ENCODE measurements around the gene ITPR1. TPM values are rescaled to one million over a fixed set of nuclear protein-coding genes. Genes with fewer than 3 reads are reported as not detected.

Gene ITPR1
- total and polyA plus RNA-seq, 10 of the 15 experiments (the other 5 are each of a cell fraction or from before 2014, with no cell fraction given): 12.2 to 239 (median 28.4) TPM

DNA sequence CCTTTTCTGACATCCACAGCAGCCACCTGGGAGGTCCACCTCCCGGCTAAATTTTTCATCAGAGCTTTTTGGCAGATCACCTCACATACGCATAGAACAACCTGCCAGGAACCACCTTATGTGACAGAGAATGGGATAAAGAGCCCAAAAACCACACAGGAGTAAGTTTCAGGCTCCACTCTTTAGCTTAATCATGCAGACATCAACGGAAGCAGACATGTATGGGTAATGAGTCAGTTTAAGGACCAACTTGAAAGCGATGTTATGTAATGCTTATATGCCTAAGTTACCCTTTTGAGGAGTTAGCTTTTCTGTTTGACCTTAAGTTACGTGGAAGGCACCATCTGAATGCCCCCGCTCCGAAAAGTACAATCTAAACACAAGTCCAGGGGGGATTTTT lies 302.8 kb downstream of the ITPR1 start (continued):
- TF ChIP-seq, protein P1, sequence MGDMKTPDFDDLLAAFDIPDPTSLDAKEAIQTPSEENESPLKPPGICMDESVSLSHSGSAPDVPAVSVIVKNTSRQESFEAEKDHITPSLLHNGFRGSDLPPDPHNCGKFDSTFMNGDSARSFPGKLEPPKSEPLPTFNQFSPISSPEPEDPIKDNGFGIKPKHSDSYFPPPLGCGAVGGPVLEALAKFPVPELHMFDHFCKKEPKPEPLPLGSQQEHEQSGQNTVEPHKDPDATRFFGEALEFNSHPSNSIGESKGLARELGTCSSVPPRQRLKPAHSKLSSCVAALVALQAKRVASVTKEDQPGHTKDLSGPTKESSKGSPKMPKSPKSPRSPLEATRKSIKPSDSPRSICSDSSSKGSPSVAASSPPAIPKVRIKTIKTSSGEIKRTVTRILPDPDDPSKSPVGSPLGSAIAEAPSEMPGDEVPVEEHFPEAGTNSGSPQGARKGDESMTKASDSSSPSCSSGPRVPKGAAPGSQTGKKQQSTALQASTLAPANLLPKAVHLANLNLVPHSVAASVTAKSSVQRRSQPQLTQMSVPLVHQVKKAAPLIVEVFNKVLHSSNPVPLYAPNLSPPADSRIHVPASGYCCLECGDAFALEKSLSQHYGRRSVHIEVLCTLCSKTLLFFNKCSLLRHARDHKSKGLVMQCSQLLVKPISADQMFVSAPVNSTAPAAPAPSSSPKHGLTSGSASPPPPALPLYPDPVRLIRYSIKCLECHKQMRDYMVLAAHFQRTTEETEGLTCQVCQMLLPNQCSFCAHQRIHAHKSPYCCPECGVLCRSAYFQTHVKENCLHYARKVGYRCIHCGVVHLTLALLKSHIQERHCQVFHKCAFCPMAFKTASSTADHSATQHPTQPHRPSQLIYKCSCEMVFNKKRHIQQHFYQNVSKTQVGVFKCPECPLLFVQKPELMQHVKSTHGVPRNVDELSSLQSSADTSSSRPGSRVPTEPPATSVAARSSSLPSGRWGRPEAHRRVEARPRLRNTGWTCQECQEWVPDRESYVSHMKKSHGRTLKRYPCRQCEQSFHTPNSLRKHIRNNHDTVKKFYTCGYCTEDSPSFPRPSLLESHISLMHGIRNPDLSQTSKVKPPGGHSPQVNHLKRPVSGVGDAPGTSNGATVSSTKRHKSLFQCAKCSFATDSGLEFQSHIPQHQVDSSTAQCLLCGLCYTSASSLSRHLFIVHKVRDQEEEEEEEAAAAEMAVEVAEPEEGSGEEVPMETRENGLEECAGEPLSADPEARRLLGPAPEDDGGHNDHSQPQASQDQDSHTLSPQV (IDR thresholded peaks at IDR 0.05): no peak
- no peak for TF ChIP-seq STAT3 (IDR thresholded peaks at IDR 0.05; ENCODE audit: low read depth, low read length)

DNA sequence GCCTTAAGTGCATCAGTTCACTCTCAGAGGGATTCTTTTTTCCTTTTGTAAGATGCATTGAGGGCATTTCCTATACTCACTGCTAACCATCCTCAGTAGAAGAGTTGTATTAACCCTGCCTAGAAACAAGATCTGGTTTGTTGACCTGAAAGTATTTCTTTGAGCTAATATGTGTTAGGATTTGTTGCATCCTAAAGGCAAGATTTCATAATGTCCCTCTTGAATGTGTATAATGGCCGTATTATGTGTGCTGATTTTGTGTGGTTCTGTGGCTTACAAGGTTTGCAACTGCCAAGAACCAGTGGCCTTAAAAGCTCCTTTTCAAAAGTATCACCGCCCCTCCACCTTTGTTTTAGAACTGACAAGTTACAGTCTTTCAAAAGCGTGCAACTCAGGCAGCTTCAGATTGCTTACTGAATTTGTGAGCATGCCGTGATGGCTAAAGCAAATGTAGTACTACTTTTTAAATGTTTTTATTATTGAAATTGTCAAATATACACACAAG lies 304.1 kb downstream of the ITPR1 start:
- no peaks in the 10 kb centered on the region for H3K79me2 ChIP-seq (ENCODE audit: control insufficient read depth, insufficient read depth, low read length)
- in situ Hi-C loops (cut with MboI) (no loop called here), intact Hi-C loops (cut with micrococcal nuclease; ENCODE audit: unreplicated experiment) (no loop called here)
- no peak for FAIRE-seq
- SMC1A ChIA-PET (ENCODE audit: uncharacterized antibody, unreplicated experiment): interaction anchor here (0.6 to 2.8 kb wide), 19 partner anchors 9 to 447 kb away, joined by 3 to 19 read pairs (median 5); no protein-coding TSS in a partner anchor
- no peak overlapping the region for H3K27ac ChIP-seq (ENCODE audit: control insufficient read depth, insufficient read depth)
- no peak overlapping the region for H3K9ac ChIP-seq (ENCODE audit: control insufficient read depth, insufficient read depth, low read length)
- no peaks in the 10 kb centered on the region for H3K27me3 ChIP-seq (replicated peaks in 1 of 2; ENCODE audit: control insufficient read depth in 2 of 2, insufficient read depth in 2 of 2, low read length in 1 of 2)
- CTCF ChIA-PET: interaction anchor here (0.7 to 3.5 kb wide), 5 partner anchors 76 to 419 kb away, joined by 3 to 19 read pairs (median 4); no protein-coding TSS in a partner anchor
- POLR2A ChIA-PET: interaction anchor here (0.6 to 0.8 kb wide), 2 partner anchors 58 to 213 kb away, joined by 3 to 4 read pairs; no protein-coding TSS in a partner anchor
- H4K20me1 ChIP-seq (ENCODE audit: control insufficient read depth, insufficient read depth): no peaks in the 10 kb centered on the region
- H3K9me3 ChIP-seq (replicated peaks; ENCODE audit: control insufficient read depth, insufficient read depth, low read length): no peaks in the 10 kb centered on the region
- RAD21 ChIA-PET (ENCODE audit: unreplicated experiment): interaction anchor here (0.9 to 1.5 kb wide), 5 partner anchors 12 to 86 kb away, joined by 3 to 6 read pairs (median 4); no protein-coding TSS in a partner anchor
- no peak for DNase-seq (ENCODE audit: low read depth, low spot score)
- no TSS peak for BruUV-seq (replicated peaks)
- H3K36me3 ChIP-seq (ENCODE audit: control insufficient read depth in 2 of 2, insufficient read depth in 2 of 2, low read length in 1 of 2): peaks cover 7 to 13% of the 10 kb centered on the region in 2 experiments
- WGBS (ENCODE audit: insufficient coverage, insufficient replicate concordance, low lambda C conversion rate, missing lambda C conversion rate): 93% methylated on average over 4 of the region's 4 CpGs
- ATAC-seq: no peak
- no peak overlapping the region for H3K4me2 ChIP-seq (ENCODE audit: control insufficient read depth, insufficient read depth)
- no peak overlapping the region for H2AFZ ChIP-seq (ENCODE audit: control insufficient read depth, low read depth, low read length)
- H3K4me3 ChIP-seq: no peak overlapping the region
- H3K4me1 ChIP-seq (ENCODE audit: control insufficient read depth, insufficient read depth, low read length): no peaks in the 10 kb centered on the region
- TF ChIP-seq POU2F2 (IDR thresholded peaks at IDR 0.05; ENCODE audit: borderline replicate concordance, low read depth, low read length) (no peak), TCF3 (IDR thresholded peaks at IDR 0.05; ENCODE audit: borderline replicate concordance, insufficient read depth, low read depth, low read length) (no peak), LARP7 (IDR thresholded peaks at IDR 0.05) (no peak), NFIC (IDR thresholded peaks at IDR 0.05; ENCODE audit: low read depth, low read length) (no peak), ZSCAN29 (IDR thresholded peaks at IDR 0.05) (no peak), ETV6 (conservative IDR thresholded peaks at IDR 0.05 in 1 of 2, IDR thresholded peaks at IDR 0.05 in 1 of 2; ENCODE audit: borderline replicate concordance in 1 of 2, low read depth in 1 of 2) (no peak), STAT3 (IDR thresholded peaks at IDR 0.05; ENCODE audit: low read depth, low read length) (no peak)
- TF ChIP-seq, protein P2, sequence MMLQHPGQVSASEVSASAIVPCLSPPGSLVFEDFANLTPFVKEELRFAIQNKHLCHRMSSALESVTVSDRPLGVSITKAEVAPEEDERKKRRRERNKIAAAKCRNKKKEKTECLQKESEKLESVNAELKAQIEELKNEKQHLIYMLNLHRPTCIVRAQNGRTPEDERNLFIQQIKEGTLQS (IDR thresholded peaks at IDR 0.05; ENCODE audit: borderline replicate concordance, extremely low read depth, low read depth, low read length): no peak
- TF ChIP-seq, protein P3, sequence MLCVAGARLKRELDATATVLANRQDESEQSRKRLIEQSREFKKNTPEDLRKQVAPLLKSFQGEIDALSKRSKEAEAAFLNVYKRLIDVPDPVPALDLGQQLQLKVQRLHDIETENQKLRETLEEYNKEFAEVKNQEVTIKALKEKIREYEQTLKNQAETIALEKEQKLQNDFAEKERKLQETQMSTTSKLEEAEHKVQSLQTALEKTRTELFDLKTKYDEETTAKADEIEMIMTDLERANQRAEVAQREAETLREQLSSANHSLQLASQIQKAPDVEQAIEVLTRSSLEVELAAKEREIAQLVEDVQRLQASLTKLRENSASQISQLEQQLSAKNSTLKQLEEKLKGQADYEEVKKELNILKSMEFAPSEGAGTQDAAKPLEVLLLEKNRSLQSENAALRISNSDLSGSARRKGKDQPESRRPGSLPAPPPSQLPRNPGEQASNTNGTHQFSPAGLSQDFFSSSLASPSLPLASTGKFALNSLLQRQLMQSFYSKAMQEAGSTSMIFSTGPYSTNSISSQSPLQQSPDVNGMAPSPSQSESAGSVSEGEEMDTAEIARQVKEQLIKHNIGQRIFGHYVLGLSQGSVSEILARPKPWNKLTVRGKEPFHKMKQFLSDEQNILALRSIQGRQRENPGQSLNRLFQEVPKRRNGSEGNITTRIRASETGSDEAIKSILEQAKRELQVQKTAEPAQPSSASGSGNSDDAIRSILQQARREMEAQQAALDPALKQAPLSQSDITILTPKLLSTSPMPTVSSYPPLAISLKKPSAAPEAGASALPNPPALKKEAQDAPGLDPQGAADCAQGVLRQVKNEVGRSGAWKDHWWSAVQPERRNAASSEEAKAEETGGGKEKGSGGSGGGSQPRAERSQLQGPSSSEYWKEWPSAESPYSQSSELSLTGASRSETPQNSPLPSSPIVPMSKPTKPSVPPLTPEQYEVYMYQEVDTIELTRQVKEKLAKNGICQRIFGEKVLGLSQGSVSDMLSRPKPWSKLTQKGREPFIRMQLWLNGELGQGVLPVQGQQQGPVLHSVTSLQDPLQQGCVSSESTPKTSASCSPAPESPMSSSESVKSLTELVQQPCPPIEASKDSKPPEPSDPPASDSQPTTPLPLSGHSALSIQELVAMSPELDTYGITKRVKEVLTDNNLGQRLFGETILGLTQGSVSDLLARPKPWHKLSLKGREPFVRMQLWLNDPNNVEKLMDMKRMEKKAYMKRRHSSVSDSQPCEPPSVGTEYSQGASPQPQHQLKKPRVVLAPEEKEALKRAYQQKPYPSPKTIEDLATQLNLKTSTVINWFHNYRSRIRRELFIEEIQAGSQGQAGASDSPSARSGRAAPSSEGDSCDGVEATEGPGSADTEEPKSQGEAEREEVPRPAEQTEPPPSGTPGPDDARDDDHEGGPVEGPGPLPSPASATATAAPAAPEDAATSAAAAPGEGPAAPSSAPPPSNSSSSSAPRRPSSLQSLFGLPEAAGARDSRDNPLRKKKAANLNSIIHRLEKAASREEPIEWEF (IDR thresholded peaks at IDR 0.05; ENCODE audit: insufficient replicate concordance, low read depth, low read length): no peak

Measured in GM12878 (cell line).